OCI-M2 (cell line): ENCODE results near the gene NUAK1.

Experiments used
- DNase-seq: peaks from one replicate; lab custom pipeline; 2025; ENCODE audit not compliant: unreplicated experiment; lab: John Stamatoyannopoulos, UW

NUAK1 gene

DNA sequence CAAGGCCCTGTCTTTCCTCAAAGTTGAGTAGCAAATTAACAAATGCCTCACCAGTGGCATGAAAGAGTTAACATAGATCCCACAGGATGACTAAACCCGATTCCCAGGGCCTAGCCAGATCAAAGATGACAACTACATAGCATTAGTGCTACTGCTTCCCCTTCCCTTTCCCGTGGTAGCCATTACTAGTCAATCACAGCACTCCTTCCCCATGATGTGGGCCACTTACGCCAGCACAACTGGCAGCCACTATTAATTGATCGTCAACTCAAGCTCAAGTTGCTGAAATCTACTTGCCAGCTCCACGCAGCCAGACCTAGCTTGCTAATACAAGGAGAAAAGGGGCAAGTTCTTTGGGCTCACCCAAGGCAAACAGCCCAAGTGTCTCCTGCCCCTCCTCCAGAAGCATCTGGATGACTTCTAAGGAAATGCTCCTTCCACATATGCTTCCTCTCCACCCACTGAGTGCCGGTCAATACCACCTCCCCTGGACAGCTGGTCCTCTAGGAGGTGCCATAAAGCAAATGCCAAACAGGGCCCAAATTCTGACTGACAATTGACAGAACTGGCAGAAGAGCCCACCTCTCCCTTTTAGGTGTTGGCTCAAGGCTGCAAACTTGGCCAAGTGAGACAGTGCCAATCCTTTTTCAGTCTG lies 72.6 kb downstream of the NUAK1 start:
- DNase-seq: no peak

DNA sequence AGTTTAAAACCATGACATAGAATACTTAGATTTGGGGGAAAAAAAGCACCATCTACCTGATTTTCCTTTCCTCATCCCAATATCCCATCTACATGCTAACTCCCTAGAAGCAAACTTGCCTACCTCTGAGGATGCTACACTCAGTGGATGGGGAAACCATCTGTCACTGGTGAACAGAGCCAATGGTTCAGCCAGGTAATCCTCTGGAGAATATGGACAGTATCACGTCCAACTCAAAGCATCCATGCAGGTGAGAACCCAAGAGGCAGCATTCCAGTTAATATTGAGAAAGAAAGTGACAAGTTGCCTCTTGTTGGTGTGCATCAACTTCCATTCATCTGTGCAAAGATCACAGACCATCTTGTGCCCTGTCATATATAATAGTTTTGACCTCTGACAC lies 73.2 kb downstream of the NUAK1 start:
- DNase-seq: no peak

DNA sequence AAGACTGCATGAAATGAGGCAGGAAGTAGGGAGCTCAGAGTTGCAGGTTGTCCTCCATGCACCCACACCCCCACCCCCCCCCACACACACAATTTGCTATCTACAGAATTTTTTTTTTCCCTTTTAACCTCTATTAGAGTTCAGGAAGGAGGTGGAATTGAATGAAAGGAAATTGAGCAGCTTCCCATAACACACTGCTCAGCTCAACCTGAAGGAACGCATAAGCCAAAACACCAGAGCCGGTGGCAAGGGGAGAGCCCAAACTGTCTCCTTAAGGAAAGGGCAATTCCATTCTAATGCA lies 74.1 kb downstream of the NUAK1 start:
- DNase-seq: no peak

DNA sequence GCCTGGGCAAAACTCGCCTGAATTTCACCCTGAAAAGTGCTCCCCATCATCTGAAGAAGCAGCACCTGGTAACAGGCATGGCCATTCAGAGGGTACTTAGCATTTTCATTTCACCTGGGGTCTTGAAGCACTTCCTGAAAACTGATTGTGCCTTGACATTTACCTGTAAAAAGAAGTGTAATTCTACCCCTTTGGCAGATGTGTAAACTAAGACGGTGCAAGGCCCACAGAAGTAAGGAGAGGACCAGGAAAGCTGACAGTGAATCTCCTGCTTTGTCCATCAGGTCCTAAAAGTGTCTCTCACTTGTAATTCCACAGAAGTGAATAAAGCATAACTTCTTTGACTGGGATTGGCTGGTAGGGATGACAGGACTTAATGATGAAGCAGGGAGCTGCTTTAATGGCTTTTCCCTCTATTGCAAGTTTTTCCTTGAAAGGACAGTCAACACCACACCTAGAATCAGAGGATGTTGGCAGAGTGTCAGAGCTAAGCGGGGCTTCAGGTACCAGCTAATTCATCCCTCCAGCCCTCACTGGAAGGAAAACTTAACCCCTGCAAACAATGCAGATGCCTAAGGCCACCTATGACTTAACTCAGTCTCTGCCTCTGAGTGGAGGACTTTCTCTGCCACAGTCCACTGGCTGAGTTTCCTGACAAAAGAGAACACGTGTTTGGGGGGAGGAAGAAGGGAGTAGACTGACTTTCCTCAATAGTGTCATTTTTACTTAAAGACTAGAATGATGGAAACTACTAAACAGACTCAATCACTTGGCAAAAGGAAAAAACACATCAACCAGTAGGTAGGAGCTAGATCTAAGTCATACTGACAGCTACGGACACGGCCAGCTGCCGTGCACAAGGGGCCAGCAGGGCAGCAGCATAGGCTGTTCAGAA lies 74.7 kb downstream of the NUAK1 start:
- DNase-seq: no peak

DNA sequence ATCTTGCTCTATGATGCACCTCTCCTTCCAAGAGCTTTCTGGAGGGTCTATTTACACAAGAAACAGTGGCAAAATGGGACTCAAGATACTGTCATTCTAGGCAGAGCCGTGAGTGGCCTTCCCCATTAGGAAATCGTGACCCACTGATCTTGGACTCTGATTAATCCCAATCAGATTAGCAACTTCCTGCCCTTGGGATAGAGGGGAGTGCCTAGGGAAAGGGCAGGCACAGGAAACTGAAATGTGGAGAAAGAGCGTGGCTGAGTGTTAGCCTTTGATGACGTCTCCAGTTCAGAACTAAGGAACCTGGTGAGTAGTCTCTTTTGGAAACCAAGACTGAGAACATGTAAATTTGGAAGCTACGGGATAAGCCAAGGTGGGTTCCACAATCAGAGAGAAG lies 76.1 kb downstream of the NUAK1 start:
- no peak for DNase-seq

DNA sequence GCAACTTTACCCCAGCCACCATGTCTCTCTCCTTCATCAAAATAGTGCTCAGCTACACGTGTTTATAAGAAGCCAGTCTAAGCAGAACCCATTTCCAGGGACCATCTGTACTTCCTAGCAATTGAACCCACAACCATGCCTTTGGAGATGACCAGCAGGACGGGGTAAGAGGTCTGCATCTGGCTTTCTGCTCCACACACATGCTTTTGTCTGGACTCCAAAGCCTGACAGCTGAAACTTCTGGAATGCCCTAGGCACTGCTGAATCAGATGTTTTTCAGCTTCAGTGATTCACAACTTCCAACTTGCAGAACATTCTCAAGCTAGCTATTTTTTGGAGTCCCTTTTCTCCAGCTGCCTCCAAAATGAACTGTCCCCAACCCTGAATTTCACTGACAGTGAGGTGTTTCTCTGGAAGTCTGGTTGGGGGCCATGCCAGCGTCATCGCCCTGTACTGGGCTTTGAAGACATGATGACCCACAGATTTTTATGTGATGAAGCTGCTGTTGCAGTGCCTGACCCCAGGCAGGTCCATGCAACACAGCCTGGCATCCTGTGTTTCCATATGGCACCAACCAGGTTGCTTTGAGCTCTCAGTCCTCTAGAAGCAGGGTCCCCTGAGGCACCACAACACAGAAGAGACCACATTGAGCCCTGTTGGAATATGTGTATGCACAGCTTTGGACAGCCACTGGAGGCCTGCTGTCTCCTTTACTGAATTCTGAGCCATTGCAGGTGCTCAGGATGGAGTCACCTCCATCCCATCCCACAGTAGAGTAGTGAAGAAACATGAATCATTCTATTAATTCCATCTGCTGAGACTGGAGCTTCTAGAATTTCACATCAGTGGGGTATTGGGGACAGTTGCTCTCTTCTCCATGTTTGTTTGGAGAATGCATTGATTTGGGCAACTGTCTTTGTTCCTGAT lies 80.2 kb downstream of the NUAK1 start:
- no peak for DNase-seq

DNA sequence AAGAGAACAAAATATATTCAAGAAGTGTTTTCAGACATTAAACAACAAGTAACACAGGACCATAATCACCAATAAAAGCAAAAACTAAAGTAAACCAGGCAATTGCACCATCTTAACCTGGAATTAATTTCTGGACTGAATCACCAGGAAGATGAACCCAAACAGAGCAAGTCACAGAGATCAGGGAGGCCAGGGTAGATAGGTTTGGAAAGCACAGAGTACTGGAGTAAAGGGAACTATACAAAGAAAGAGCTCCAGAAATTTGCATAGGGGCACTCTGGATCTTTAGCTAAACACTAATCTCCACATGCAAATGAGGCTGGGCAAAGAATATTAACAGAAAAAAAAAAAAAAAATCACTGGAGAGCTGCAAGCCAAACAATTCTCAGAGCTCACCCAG lies 84.7 kb downstream of the NUAK1 start:
- no peak for DNase-seq

DNA sequence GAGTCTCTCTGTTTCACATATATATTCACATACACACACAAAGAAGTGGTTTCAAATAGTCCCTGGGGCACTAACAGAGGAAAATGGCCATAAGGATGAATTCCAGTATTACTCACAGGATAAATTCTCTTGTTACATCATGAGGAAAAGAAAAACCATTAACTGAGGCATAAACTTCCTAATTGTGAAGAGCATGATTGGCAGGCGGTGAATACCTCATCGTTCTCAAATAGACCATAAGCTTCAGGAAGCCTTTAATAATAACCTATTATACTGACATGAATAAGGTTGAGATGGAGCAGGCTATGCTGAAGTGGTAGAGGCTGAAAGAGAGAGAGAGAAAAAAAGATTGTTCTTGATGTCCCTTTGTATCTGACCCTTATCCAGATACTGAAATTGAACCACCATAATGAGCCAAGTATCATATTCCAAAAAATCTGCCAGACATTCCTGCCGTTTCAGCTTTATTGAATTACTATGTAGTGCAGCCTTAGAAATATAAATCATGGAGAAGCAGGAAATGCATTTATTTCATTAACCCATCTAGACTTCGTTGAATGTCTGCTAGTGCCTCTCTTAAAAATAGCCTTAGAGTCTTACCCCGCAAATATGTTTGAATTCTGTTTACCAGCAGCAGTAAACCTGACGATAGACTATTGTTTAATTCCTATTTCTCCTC lies 86.8 kb downstream of the NUAK1 start:
- DNase-seq: no peak

DNA sequence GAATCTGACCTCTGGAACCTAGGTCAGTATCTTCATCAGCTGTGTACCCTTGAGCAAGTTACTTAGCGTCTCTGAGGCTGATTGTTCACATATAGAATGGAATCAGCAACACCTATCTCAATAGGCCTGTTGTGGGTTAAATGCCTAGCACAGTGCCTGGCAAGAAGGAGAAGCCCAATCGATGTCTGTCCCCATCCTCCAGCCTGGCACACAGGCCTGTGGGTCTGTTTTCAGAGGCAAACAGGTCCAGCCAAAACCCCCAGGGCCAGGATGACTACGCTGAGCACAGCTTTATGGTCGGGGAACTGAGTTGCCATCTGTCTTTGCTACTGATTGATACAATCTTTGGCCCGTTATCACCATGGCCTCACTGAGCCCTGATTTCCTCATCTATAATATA lies 89.2 kb downstream of the NUAK1 start:
- no peak for DNase-seq

DNA sequence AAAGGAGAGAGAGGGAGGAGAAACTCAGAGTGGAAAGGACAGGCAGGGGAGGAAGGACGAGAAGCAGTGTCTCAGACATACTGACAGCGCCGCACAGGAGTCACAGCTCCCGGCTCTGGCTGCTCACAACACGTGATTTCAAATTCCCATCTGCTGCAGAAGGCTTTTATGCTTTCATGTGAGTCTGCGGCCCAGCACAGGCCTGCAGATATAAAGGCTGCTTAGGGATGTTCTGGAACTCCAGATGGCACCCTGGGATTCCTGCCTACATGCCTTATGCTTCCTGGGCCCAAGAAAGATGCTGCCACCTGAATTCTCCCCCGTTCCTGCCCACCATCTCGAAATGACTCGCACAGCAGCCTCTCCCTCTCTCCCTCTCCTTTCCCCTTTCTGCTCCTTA lies 89.6 kb downstream of the NUAK1 start:
- DNase-seq: no peak

DNA sequence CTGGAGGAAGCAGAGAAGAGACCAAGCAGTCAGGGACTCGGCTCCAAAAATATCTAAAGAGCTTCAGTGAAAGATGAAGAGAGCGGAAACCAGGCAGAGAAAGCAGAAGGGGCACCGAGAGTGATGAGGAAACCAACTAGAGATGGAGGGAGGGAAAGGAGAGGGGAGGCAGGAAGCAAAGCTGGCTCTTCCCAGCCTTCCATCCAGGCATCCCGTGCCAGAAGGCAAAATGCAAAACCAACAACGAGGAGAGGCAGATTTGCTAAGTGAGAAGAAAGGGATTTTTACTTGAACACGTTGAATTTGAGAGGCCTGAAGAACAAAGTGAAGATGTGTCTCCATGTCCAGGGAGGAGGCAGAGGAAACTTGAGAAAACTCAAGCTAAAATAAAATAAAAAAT lies 90.1 kb downstream of the NUAK1 start:
- no peak for DNase-seq

DNA sequence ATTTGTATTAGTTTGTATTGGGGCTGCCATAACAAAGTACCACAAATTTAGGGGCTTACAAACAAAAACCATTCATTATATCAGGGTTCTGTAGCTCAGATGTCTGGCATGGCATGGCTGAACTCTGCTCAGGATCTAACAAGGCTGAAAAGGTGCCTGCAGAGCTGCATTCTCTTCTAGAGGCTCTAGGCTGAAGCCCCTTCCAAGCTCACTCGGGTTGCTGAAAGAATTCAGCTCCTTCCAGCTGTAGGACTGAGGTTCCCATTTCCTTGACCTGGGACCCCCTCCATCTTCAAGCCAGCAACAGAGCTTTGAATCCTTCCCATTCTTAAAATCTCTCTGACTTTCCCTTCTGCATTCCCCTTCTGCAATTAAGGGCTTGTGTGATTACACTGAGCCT lies 90.7 kb downstream of the NUAK1 start:
- no peak for DNase-seq

DNA sequence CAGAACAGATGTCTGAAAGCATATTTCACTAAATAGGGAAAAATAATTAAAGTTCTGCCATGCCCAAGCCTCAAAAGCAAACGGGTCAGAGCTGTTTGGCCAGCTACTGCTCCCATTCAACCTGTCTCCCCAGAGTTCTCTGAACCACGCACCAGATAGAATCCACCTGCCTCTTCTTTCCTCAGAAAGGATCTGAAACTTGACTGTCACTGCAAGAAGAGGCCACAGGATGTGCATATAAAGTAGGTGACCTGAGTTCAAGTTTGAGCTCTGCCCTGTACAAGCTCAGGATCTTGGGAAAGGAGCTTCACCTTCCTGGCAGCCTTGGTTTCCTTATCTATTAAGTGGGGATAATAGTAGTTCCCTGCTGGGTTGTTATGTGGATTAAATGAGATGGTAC lies 91.8 kb downstream of the NUAK1 start:
- no peak for DNase-seq

DNA sequence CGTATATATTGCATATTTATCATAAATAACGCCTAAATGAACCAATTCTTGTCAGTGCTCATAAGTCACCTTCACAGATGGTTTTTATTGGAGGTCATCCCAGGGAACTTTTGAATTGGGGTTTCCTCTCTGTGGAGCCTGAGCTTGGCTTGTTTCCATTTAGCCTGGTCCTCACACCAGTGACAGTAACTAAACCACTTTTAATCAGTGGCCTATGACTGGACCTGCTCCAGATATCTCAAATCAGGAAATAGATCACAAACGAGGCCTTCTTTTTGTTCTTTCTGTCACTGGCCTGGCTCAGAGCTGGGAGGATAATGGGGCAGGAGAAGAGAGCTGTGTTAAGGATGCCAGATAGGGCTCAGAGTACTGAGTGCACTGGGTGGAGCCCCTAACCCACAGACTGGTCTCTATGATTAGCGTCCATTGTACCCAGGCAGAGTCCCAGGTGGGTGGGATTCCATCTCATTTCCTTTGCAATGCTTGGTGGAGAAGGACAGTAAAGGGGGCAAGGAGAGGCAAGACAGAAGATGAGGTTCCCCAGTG lies 92.4 kb downstream of the NUAK1 start:
- no peak for DNase-seq

DNA sequence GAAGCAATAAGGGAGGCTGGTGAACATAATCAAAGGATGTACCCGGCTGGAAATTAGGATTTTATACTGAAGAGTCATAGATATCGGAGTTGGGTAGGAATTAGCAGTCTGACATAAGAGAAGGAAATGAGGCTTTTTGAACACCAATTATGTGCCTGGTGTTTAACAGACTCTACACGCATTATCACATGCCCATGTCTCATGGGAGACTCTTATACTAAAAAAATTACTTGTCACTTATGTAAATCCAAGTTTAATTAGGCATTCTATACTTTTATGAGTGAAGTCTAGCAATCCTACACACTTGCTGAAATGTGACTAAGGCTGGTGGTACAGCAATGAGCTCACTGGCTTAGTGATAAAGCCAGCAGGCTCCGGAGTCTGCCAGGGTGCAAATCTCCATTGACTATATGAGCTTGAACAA lies 93.5 kb downstream of the NUAK1 start:
- DNase-seq: no peak

DNA sequence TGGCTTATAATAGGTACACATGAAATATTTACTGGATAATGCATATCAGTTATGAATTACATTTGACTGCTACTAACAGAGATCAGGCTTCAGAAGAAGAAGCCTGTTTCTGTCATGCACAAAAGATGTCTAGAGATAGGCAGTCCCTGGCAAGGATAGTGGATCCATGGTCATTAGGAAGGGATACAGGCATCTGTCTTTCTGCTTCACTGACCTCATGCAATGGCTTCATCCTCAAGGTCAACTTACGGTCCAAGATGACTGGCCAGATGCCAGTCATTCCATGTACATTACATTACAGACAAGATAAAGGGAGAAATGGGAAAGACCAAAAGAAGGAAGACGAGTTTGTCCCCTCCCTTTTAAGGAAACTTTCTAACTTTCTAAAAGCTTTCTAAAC lies 94.0 kb downstream of the NUAK1 start:
- no peak for DNase-seq

DNA sequence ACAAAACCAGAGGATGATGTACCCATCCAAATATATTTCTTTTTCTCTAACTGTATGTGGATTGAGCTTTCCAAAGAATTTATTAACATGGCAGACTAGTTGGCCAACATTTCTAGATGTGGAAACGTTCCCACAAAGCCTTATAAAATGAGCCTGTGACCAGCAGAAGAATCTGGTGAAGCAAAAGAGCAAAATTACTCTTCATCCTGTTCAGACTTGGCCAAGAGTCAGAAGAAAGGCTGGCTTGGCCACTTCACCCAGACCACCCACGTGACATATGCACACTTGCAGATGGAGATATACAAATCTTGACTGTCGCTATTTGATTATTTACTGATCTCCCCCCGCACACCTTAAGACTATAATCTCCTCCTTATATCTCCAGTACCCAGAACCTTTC lies 96.7 kb downstream of the NUAK1 start:
- no peak for DNase-seq

DNA sequence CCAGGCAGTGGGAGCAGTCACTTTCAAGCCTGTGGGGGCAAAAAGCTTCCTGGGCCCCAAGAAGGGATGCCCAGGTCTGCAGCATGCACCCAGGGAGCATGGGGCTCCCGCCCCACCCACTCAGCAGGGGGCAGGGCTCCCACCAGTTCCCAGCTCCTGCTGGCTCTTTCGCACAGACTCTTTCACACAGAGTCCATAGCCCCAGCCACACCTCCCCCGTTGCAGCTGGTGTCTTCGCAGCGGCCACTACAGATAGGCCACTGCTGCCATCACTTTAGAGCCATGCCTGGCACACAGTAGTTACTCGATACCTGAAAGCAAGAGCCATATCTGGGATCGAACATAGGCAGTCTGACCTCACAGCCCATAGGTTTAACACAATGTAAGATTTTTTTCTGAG lies 98.2 kb downstream of the NUAK1 start:
- DNase-seq: no peak

DNA sequence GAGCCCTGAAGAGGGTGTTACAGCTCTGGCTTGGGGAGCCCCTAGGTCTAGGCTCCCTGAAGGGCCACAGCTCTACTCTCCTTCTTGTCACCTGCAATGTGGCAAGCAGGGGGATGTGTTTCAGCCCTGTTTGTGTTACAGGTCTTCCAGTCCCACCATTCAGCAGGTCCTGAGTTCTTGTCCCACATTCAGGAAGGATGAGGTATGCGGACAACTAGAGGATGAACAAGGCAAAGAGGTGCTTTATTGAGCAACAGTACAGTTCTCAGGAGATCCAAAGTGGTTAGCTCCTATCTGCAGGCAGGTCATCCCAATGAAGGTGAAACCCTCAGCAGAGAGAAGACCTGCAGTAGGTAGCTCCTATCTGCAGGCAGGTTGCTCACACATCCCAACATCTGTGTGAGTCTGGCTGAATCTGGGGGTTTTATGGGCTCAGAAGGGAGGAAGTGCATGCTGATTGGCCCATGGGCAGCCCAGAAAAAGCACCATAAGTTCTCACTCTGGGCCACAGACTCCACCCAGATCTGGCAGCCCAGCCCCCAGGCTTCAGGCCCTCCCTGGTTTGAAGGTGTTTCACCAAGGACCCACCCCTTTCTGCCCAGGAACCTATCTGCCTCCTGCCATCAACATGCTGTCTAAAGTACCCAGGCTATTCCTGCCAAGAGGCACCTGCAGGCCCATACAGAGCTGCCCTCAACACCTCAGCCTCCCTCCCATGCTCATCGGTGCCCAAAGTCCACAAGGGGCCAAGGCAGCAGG lies 98.9 kb downstream of the NUAK1 start:
- no peak for DNase-seq

DNA sequence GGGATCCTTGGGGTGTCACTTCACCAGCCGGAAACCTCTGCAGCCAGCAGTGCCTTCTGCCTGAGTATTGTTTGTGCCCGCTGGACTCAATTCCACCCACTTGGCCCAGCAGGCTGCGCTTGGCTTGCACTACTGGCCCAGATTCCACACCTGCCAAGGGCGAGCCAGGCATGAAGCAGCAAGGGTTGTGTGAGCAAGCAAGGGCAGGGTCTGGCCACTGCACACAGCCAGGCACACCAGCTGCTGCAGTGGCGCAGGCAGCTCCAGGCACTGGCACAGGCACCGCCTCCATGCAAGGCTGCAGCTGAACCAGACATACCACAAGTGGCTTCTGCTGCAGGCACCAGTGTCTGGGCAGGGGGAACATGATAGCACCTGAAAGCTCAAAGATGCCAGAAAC lies 99.5 kb downstream of the NUAK1 start:
- no peak for DNase-seq
